ENCODE measurements around the gene SLC22A3. TPM values are rescaled to one million over a fixed set of nuclear protein-coding genes. Genes with fewer than 3 reads are reported as not detected.

SLC22A3 gene
- total and polyA plus RNA-seq, 3 donors from 2014 or later = 5.7 to 10.3 (median 6.9) TPM

GRCh38 chr6:160343144-160343543 is 5.0 kb upstream of the SLC22A3 start:
- no peak for DNase-seq
- Histone ChIP-seq H3K27ac (no peak overlapping the region), H3K27me3 (no peaks in the 10 kb centered on the region), H3K9me3 (no peaks in the 10 kb centered on the region), H3K36me3 (ENCODE audit: low read depth, missing control alignments) (no peaks in the 10 kb centered on the region), H3K4me3 (no peak overlapping the region), H3K4me1 (no peaks in the 10 kb centered on the region)
- WGBS, 2 donors = 94 to 95% methylated on average over 2 of the region's 2 CpGs
- intact Hi-C loops (cut with DNase I; ENCODE audit: low total_unique reads) = no loop called here
- TF ChIP-seq CTCF (IDR thresholded peaks at IDR 0.05) = no peak
- TF ChIP-seq POLR2A (IDR thresholded peaks at IDR 0.05) = no peak

- no peak overlapping the region for H3K4me3 ChIP-seq
- DNase-seq = no peak
- intact Hi-C loops (cut with DNase I; ENCODE audit: low total_unique reads) = no loop called here
- H3K4me1 ChIP-seq = peaks cover 7% of the 10 kb centered on the region
- no peaks in the 10 kb centered on the region for H3K27me3 ChIP-seq
- H3K27ac ChIP-seq = no peak overlapping the region
- no peaks in the 10 kb centered on the region for H3K36me3 ChIP-seq (ENCODE audit: low read depth, missing control alignments)
- TF ChIP-seq POLR2A (IDR thresholded peaks at IDR 0.05) (no peak), CTCF (IDR thresholded peaks at IDR 0.05) (no peak)
- no peaks in the 10 kb centered on the region for H3K9me3 ChIP-seq
- WGBS, 2 donors = 87 to 92% methylated on average over 3 of the region's 3 CpGs
These were observed 3.9 kb upstream of the SLC22A3 start for GRCh38 chr6:160344271-160344670.

GRCh38 chr6:160347259-160348222 is 637 bp upstream of the SLC22A3 start:
- peak overlapping the region; percentile 21 to 59 for H3K4me3 ChIP-seq
- no peaks in the 10 kb centered on the region for H3K9me3 ChIP-seq
- H3K27me3 ChIP-seq = no peaks in the 10 kb centered on the region
- intact Hi-C loops (cut with DNase I; ENCODE audit: low total_unique reads) = no loop called here
- TF ChIP-seq POLR2A (IDR thresholded peaks at IDR 0.05) = no peak
- TF ChIP-seq CTCF (IDR thresholded peaks at IDR 0.05) = no peak
- peaks cover 16% of the 10 kb centered on the region for H3K4me1 ChIP-seq
- WGBS, 2 donors = 48 to 53% methylated on average over 6 to 60 of the region's 74 CpGs
- H3K27ac ChIP-seq = peak overlapping the region in 1 of 2 donors; percentile 80
- no peaks in the 10 kb centered on the region for H3K36me3 ChIP-seq (ENCODE audit: low read depth, missing control alignments)
- no peak for DNase-seq

GRCh38 chr6:160349020-160349441 is 853 bp downstream of the SLC22A3 start:
- H3K9me3 ChIP-seq = no peaks in the 10 kb centered on the region
- H3K27me3 ChIP-seq = no peaks in the 10 kb centered on the region
- peak overlapping the region; percentile 59 to 70 for H3K4me3 ChIP-seq
- H3K27ac ChIP-seq = peak overlapping the region; percentile 74 to 80
- H3K36me3 ChIP-seq (ENCODE audit: low read depth, missing control alignments) = no peaks in the 10 kb centered on the region
- intact Hi-C loops (cut with DNase I; ENCODE audit: low total_unique reads) = no loop called here
- 2 to 8% methylated on average over 22 to 23 of the region's 23 CpGs for WGBS, 2 donors
- TF ChIP-seq POLR2A (IDR thresholded peaks at IDR 0.05) = no peak
- no peak for TF ChIP-seq CTCF (IDR thresholded peaks at IDR 0.05)
- H3K4me1 ChIP-seq = peaks cover 24% of the 10 kb centered on the region
- DNase-seq = peak; percentile 22

All from testis (tissue), 3 donors.